Measurements from ENCODE around the gene RPS16.

- TF ChIP-seq CTCF (IDR thresholded peaks at IDR 0.05) = no peak
- TF ChIP-seq POLR2A (IDR thresholded peaks at IDR 0.05) = peak; percentile 84
Observed at GRCh38 chr19:39445196-39446111, 9.7 kb upstream of the RPS16 start, which contains the start of gene SUPT5H.
